Neural cell (in vitro differentiated cells): ENCODE results near the gene LRRC10B. TPM values are rescaled to one million over a fixed set of nuclear protein-coding genes. Genes with fewer than 3 reads are reported as not detected.

Experiments
- H2AFZ ChIP-seq: fragments of 200-600, 300-800 bp; sonication (generic), shearing (Covaris generic); 2 replicates; pipeline ENCODE4 v1.6.0; 2014; ENCODE audit warnings: low read depth, mild to moderate bottlenecking, antibody characterized with exemption, low read length, moderate library complexity
- H3F3A ChIP-seq: fragments of 200-600 bp; shearing (Covaris generic); 2 replicates; pipeline ENCODE4 v1.6.1; 2016; ENCODE audit warnings: mild to moderate bottlenecking, moderate library complexity, mixed read lengths, antibody characterized with exemption, low read length; ENCODE audit not compliant: insufficient read depth, poor library complexity, severe bottlenecking
- H3K27ac ChIP-seq: fragments of 200-600, 300-800 bp; sonication (generic), shearing (Covaris generic); 2 replicates; pipeline ENCODE4 v1.5.1; 2014; ENCODE audit warnings: mild to moderate bottlenecking, low read length, moderate library complexity
- H3K27me3 ChIP-seq: fragments of 300-800, 200-600 bp; sonication (generic), shearing (Covaris generic); 2 replicates; pipeline ENCODE4 v1.6.0; 2014; ENCODE audit warnings: mild to moderate bottlenecking, low read depth, low read length, moderate library complexity; ENCODE audit not compliant: insufficient read depth
- H3K36me3 ChIP-seq: fragments of 300-800, 200-600 bp; sonication (generic), shearing (Covaris generic); 2 replicates; pipeline ENCODE4 v1.5.1; 2014; ENCODE audit warnings: mild to moderate bottlenecking, antibody characterized with exemption, low read length, moderate library complexity; ENCODE audit not compliant: insufficient read depth
- H3K4me2 ChIP-seq: fragments of 300-800, 200-600 bp; sonication (generic), shearing (Covaris generic); 2 replicates; pipeline ENCODE4 v1.6.0; 2014; ENCODE audit warnings: mild to moderate bottlenecking, low read length
- H3K4me3 ChIP-seq: fragments of 300-800, 200-600 bp; sonication (generic), shearing (Covaris generic); 2 replicates; pipeline ENCODE4 v1.5.1; 2014; ENCODE audit warnings: mild to moderate bottlenecking, low read length, moderate library complexity
- H3K79me2 ChIP-seq: fragments of 200-600 bp; shearing (Covaris generic); replicated peaks from 2 replicates; pipeline ENCODE4 v1.6.0; 2014; ENCODE audit warnings: mild to moderate bottlenecking, low read length, moderate library complexity; ENCODE audit not compliant: insufficient read depth
- H3K9ac ChIP-seq: fragments of 300-800, 200-600 bp; sonication (generic), shearing (Covaris generic); 2 replicates; pipeline ENCODE4 v1.6.1; 2016; ENCODE audit warnings: mild to moderate bottlenecking, low read length, mixed read lengths
- H3K9me2 ChIP-seq: fragments of 200-600 bp; shearing (Covaris generic); 2 replicates; pipeline ENCODE4 v1.6.1; 2016; ENCODE audit warnings: mild to moderate bottlenecking, low read length, mixed read lengths; ENCODE audit not compliant: insufficient read depth
- H3K9me3 ChIP-seq: fragments of 200-600, 300-800 bp; sonication (generic), shearing (Covaris generic); 2 replicates; pipeline ENCODE4 v1.6.1; 2016; ENCODE audit warnings: mild to moderate bottlenecking, mixed run types, low read length, moderate library complexity, mixed read lengths
- H4K20me1 ChIP-seq: fragments of 200-600 bp; shearing (Covaris generic); 2 replicates; pipeline ENCODE4 v1.6.1; 2016; ENCODE audit warnings: mild to moderate bottlenecking, mixed run types; ENCODE audit not compliant: insufficient read depth
- CTCF ChIP-seq: fragments of 450-650 bp; IDR thresholded peaks from 2 replicates; pipeline ENCODE4 v1.5.1; 2014; ENCODE audit warnings: antibody characterized with exemption, mild to moderate bottlenecking, moderate library complexity; ENCODE audit not compliant: poor library complexity, severe bottlenecking
- EP300 ChIP-seq: fragments of 450-650 bp; conservative IDR thresholded peaks from 2 replicates; pipeline ENCODE4 v1.6.1; 2014; ENCODE audit warnings: antibody characterized with exemption, mild to moderate bottlenecking, moderate library complexity; ENCODE audit not compliant: poor library complexity, severe bottlenecking
- EZH2 ChIP-seq: fragments of 200-600, 300-800 bp; shearing (Covaris generic), sonication (generic); IDR thresholded peaks from 2 replicates; pipeline ENCODE4 v1.6.1; 2014; ENCODE audit warnings: antibody characterized with exemption, low read length, borderline replicate concordance, mild to moderate bottlenecking; ENCODE audit not compliant: insufficient read depth, poor library complexity, severe bottlenecking
- MXI1 ChIP-seq: fragments of 450-650 bp; conservative IDR thresholded peaks from 2 replicates; pipeline ENCODE4 v1.6.1; 2014; ENCODE audit warnings: antibody characterized with exemption, mild to moderate bottlenecking; ENCODE audit not compliant: poor library complexity, severe bottlenecking
- POLR2AphosphoS5 ChIP-seq: IDR thresholded peaks from 2 replicates; pipeline ENCODE4 v1.6.1; 2012
- RAD21 ChIP-seq: fragments of 450-650 bp; conservative IDR thresholded peaks from 2 replicates; pipeline ENCODE4 v1.6.1; 2014; ENCODE audit warnings: antibody characterized with exemption, mild to moderate bottlenecking, moderate library complexity
- REST ChIP-seq: IDR thresholded peaks from 2 replicates; pipeline ENCODE4 v1.6.1; 2012; ENCODE audit warnings: borderline replicate concordance
- SMC3 ChIP-seq: fragments of 450-650 bp; conservative IDR thresholded peaks from 2 replicates; pipeline ENCODE4 v1.6.1; 2014; ENCODE audit warnings: antibody characterized with exemption, mild to moderate bottlenecking, moderate library complexity; ENCODE audit not compliant: poor library complexity
- TAF1 ChIP-seq: IDR thresholded peaks from 2 replicates; pipeline ENCODE4 v1.6.1; 2012; ENCODE audit warnings: low read depth
- polyA plus RNA-seq: library from polyadenylated mRNA; depleted of rRNA; stranded (reverse); fragments of >200 nt; gene quantifications from 2 replicates; pipeline ENCODE4 v1.2.3, GENCODE V29; 2014

Gene LRRC10B
- polyA plus RNA-seq, 1 donor from 2014 or later: 12.4 TPM

- no peak overlapping the region for H3K9ac ChIP-seq
- H3K27me3 ChIP-seq: no peaks in the 10 kb centered on the region
- H3K9me3 ChIP-seq: no peaks in the 10 kb centered on the region
- H3K9me2 ChIP-seq: no peaks in the 10 kb centered on the region
- TF ChIP-seq RAD21 (no peak), TAF1 (no peak), CTCF (no peak)
- no peak overlapping the region for H2AFZ ChIP-seq
- no peaks in the 10 kb centered on the region for H3K36me3 ChIP-seq
- no peak overlapping the region for H3K4me3 ChIP-seq
- no peaks in the 10 kb centered on the region for H3F3A ChIP-seq
- H3K79me2 ChIP-seq: no peaks in the 10 kb centered on the region
- no peak overlapping the region for H3K27ac ChIP-seq
- H4K20me1 ChIP-seq: no peaks in the 10 kb centered on the region
- H3K4me2 ChIP-seq: no peak overlapping the region
Observed at GRCh38 chr11:61522881-61523280, 14.3 kb downstream of the LRRC10B start.

- TF ChIP-seq RAD21: no peak
- no peak for TF ChIP-seq POLR2AphosphoS5
- TF ChIP-seq REST: no peak
- no peak for TF ChIP-seq MXI1
- no peak for TF ChIP-seq TAF1
- TF ChIP-seq EZH2: no peak
- TF ChIP-seq SMC3: no peak
- no peak for TF ChIP-seq EP300
- no peak for TF ChIP-seq CTCF
- no peaks in the 10 kb centered on the region for H3K79me2 ChIP-seq
- H3K9ac ChIP-seq: no peak overlapping the region
- H3K36me3 ChIP-seq: no peaks in the 10 kb centered on the region
- H3K4me3 ChIP-seq: no peak overlapping the region
- no peaks in the 10 kb centered on the region for H3F3A ChIP-seq
- no peak overlapping the region for H2AFZ ChIP-seq
- no peaks in the 10 kb centered on the region for H4K20me1 ChIP-seq
- H3K4me2 ChIP-seq: no peak overlapping the region
- no peaks in the 10 kb centered on the region for H3K9me2 ChIP-seq
- H3K9me3 ChIP-seq: no peaks in the 10 kb centered on the region
- no peak overlapping the region for H3K27ac ChIP-seq
- H3K27me3 ChIP-seq: no peaks in the 10 kb centered on the region
Observed at GRCh38 chr11:61524446-61524845, 15.9 kb downstream of the LRRC10B start.
